ENCODE data around the gene PCMT1.
"Not testable (repeated sequence)": the region's sequence is repeated elsewhere in the genome, so short reads cannot be mapped to it uniquely, and the experiment has no call there.

DNA sequence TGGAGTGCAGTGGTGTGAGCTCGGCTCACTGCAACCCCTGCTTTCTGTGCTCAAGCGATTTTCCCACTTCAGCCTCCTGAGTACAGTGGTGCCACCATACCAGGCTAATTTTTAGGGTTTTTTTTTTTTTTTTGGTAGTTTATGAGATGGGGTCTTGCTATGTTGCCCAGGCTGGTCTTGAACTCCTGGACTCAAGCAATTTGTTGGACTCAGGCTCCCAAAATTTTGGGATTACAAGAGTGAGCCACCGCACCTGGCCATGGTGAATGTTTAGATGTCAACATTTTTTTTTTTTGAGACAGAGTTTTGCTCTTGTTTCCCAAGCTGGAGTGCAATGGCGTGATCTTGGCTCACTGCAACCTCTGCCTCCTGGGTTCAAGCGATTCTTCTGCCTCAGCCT, 2.4 kb downstream of the PCMT1 start:
- TF ChIP-seq, protein P1, sequence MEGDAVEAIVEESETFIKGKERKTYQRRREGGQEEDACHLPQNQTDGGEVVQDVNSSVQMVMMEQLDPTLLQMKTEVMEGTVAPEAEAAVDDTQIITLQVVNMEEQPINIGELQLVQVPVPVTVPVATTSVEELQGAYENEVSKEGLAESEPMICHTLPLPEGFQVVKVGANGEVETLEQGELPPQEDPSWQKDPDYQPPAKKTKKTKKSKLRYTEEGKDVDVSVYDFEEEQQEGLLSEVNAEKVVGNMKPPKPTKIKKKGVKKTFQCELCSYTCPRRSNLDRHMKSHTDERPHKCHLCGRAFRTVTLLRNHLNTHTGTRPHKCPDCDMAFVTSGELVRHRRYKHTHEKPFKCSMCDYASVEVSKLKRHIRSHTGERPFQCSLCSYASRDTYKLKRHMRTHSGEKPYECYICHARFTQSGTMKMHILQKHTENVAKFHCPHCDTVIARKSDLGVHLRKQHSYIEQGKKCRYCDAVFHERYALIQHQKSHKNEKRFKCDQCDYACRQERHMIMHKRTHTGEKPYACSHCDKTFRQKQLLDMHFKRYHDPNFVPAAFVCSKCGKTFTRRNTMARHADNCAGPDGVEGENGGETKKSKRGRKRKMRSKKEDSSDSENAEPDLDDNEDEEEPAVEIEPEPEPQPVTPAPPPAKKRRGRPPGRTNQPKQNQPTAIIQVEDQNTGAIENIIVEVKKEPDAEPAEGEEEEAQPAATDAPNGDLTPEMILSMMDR (IDR thresholded peaks at IDR 0.05), result not testable (repeated sequence)
- not testable (repeated sequence) for TF ChIP-seq POLR2A (IDR thresholded peaks at IDR 0.05)

Measured in transverse colon (tissue), 3 donors.